Measurements from ENCODE around the gene ZBTB6.

The ZBTB6 gene

DNA sequence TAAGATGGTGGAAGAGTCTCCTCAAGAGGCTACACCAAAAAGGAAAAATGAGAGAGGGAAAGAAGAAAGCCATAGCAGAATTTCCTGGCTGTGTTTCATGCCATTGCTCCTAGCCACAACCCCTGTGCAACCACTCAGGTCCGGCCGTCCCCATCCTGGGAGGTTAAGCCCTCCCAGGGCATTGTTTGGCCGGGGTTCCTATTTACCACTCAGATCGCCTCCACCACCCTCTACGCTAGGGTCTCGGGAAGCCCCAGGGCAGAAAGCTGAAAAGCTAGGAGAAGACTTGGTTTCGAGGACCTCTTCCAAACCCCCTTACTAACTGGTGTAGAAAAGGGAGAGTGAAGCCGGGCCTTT, 8.7 kb downstream of the ZBTB6 start:
- peaks cover 0 to 4% (median 0%) of the 10 kb centered on the region in 4 experiments for H3K36me3 ChIP-seq (ENCODE audit: control insufficient read depth in 4 of 4, insufficient read depth in 4 of 4, low read length in 3 of 4)
- CTCF ChIA-PET = interaction anchor here (0.7 to 1.9 kb wide), 4 partner anchors 8 to 130 kb away, joined by 3 to 7 read pairs (median 4); partner anchors contain the start of gene ZBTB6
- DNase-seq = peak in 2 of 3 donors; percentile 5 to 23
- no peaks in the 10 kb centered on the region for H3K27me3 ChIP-seq (replicated peaks in 2 of 5; ENCODE audit: control insufficient read depth in 4 of 5, insufficient read depth in 5 of 5, low read length in 4 of 5)
- H3K4me3 ChIP-seq (ENCODE audit: control insufficient read depth in 1 of 7, extremely low read depth in 1 of 7, insufficient read depth in 4 of 7, low read depth in 2 of 7, low read length in 6 of 7) = peak overlapping the region; percentile 86 to 99 (median 95)
- H3K4me1 ChIP-seq (ENCODE audit: control extremely low read depth in 1 of 4, control insufficient read depth in 4 of 4, insufficient read depth in 4 of 4, low read length in 3 of 4) = peaks cover 12 to 44% (median 31%) of the 10 kb centered on the region in 4 experiments
- H3K9me3 ChIP-seq (ENCODE audit: control extremely low read depth in 1 of 5, control insufficient read depth in 4 of 5, insufficient read depth in 2 of 5, low read depth in 1 of 5, low read length in 4 of 5) = no peaks in the 10 kb centered on the region
- peak overlapping the region; percentile 95 to 98 for H3K27ac ChIP-seq (ENCODE audit: insufficient read depth in 1 of 2, low read depth in 1 of 2, low read length in 2 of 2, poor library complexity in 1 of 2, severe bottlenecking in 2 of 2)
- POLR2A ChIA-PET = interaction anchor here (0.5 to 2.6 kb wide), 4 partner anchors 9 to 131 kb away, joined by 3 to 10 read pairs (median 7); partner anchors contain the start of genes ZBTB26 and ZBTB6
- 0% methylated on average over 2 of the region's 8 CpGs for WGBS (ENCODE audit: insufficient coverage)

DNA sequence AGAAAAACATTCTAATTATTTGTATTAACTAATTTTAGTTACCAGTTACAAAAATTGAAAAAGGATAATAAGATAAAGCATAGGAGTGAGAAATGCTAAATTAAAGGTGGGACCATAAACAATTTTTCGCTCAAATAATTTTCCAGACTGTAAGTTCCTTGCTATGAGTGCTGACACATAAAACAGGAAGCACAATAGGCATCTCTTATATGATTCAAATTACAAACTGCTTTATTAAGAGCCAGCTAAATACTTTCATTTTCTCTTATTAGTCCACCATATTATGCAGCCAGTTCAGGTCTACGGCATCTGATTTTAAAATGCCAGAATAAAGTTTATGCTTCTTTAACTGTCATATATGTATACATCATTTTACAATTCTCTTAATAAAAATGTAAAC, 12.3 kb downstream of the ZBTB6 start:
- Histone ChIP-seq H3K27ac (ENCODE audit: insufficient read depth in 1 of 2, low read depth in 1 of 2, low read length in 2 of 2, poor library complexity in 1 of 2, severe bottlenecking in 2 of 2) (peak overlapping the region; percentile 72 to 80), H3K9me3 (ENCODE audit: control extremely low read depth in 1 of 5, control insufficient read depth in 4 of 5, insufficient read depth in 2 of 5, low read depth in 1 of 5, low read length in 4 of 5) (no peaks in the 10 kb centered on the region), H3K4me1 (ENCODE audit: control extremely low read depth in 1 of 4, control insufficient read depth in 4 of 4, insufficient read depth in 4 of 4, low read length in 3 of 4) (peaks cover 12 to 47% (median 33%) of the 10 kb centered on the region in 4 experiments), H3K4me3 (ENCODE audit: control insufficient read depth in 1 of 7, extremely low read depth in 1 of 7, insufficient read depth in 4 of 7, low read depth in 2 of 7, low read length in 6 of 7) (peak overlapping the region in 6 of 7 experiments; percentile 40 to 77 (median 56)), H3K36me3 (ENCODE audit: control insufficient read depth in 4 of 4, insufficient read depth in 4 of 4, low read length in 3 of 4) (peaks cover 0 to 13% (median 6%) of the 10 kb centered on the region in 4 experiments), H3K27me3 (replicated peaks in 2 of 5; ENCODE audit: control insufficient read depth in 4 of 5, insufficient read depth in 5 of 5, low read length in 4 of 5) (no peaks in the 10 kb centered on the region)
- CTCF ChIA-PET = interaction anchor here (0.6 to 1.3 kb wide), 2 partner anchors 9 to 24 kb away, joined by 4 read pairs; no protein-coding TSS in a partner anchor
- peak; percentile 59 to 85 (median 72) for DNase-seq
- WGBS (ENCODE audit: insufficient coverage) = 0% methylated on average over 1 of the region's 2 CpGs
- POLR2A ChIA-PET = interaction anchor here (0.7 kb wide), 1 partner anchor 89 kb away, joined by 3 read pairs; no protein-coding TSS in a partner anchor

DNA sequence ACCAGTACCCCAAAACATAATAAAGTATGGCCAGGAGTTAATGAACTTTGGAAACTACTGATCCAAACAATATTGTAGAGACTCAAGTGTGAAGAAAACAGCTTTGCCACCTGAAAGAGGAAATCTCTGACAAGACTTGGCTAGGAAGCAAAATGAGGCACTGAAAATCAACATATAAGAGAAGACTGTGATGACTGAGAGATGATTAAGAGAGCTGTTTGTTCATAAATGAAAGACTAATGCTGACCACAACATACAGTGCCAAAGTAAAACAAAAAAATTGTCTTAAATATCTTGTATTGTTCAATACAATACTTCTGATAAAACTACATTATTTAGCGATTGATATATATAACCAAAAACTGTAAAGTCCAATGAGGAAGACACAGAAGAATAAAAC, 15.2 kb downstream of the ZBTB6 start:
- Histone ChIP-seq H3K9me3 (ENCODE audit: control extremely low read depth in 1 of 5, control insufficient read depth in 4 of 5, insufficient read depth in 2 of 5, low read depth in 1 of 5, low read length in 4 of 5) (no peaks in the 10 kb centered on the region), H3K4me1 (ENCODE audit: control extremely low read depth in 1 of 4, control insufficient read depth in 4 of 4, insufficient read depth in 4 of 4, low read length in 3 of 4) (peaks cover 8 to 33% (median 21%) of the 10 kb centered on the region in 4 experiments), H3K36me3 (ENCODE audit: control insufficient read depth in 4 of 4, insufficient read depth in 4 of 4, low read length in 3 of 4) (peaks cover 4 to 36% (median 15%) of the 10 kb centered on the region in 4 experiments), H3K27ac (ENCODE audit: insufficient read depth in 1 of 2, low read depth in 1 of 2, low read length in 2 of 2, poor library complexity in 1 of 2, severe bottlenecking in 2 of 2) (no peak overlapping the region), H3K4me3 (ENCODE audit: control insufficient read depth in 1 of 7, extremely low read depth in 1 of 7, insufficient read depth in 4 of 7, low read depth in 2 of 7, low read length in 6 of 7) (no peak overlapping the region), H3K27me3 (replicated peaks in 2 of 5; ENCODE audit: control insufficient read depth in 4 of 5, insufficient read depth in 5 of 5, low read length in 4 of 5) (no peaks in the 10 kb centered on the region)
- CTCF ChIA-PET = interaction anchor here (1.1 to 2.1 kb wide), 5 partner anchors 14 to 548 kb away, joined by 3 to 5 read pairs (median 4); no protein-coding TSS in a partner anchor
- POLR2A ChIA-PET = interaction anchor here (0.7 kb wide), 1 partner anchor 60 kb away, joined by 3 read pairs; no protein-coding TSS in a partner anchor
- DNase-seq = no peak
- WGBS (ENCODE audit: insufficient coverage) = no CpG with 5 or more reads among the region's 1 CpG

DNA sequence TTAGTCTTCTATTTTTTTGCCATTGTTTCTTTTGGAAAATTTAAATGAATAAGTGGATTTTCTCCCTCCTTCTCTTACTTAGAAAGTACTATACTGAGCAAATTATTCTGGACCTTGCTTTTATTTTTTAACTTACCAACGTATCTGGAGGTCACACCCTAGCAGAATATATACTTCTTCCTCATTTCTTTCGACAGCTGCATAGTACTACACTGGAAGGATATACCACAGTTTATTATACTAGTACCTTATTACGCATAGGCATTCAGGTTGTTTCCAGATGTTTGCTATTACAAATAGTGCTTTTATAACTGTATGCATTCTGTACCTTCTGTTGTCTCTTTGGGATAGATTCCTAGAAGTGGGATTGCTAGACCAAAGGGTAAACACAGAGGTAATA, 24.6 kb downstream of the ZBTB6 start:
- Histone ChIP-seq H3K27me3 (replicated peaks in 2 of 5; ENCODE audit: control insufficient read depth in 4 of 5, insufficient read depth in 5 of 5, low read length in 4 of 5) (no peaks in the 10 kb centered on the region), H3K9me3 (ENCODE audit: control extremely low read depth in 1 of 5, control insufficient read depth in 4 of 5, insufficient read depth in 2 of 5, low read depth in 1 of 5, low read length in 4 of 5) (no peaks in the 10 kb centered on the region), H3K36me3 (ENCODE audit: control insufficient read depth in 4 of 4, insufficient read depth in 4 of 4, low read length in 3 of 4) (peaks cover 25 to 76% (median 39%) of the 10 kb centered on the region in 4 experiments), H3K4me1 (ENCODE audit: control extremely low read depth in 1 of 4, control insufficient read depth in 4 of 4, insufficient read depth in 4 of 4, low read length in 3 of 4) (no peaks in the 10 kb centered on the region), H3K4me3 (ENCODE audit: control insufficient read depth in 1 of 7, extremely low read depth in 1 of 7, insufficient read depth in 4 of 7, low read depth in 2 of 7, low read length in 6 of 7) (no peak overlapping the region), H3K27ac (ENCODE audit: insufficient read depth in 1 of 2, low read depth in 1 of 2, low read length in 2 of 2, poor library complexity in 1 of 2, severe bottlenecking in 2 of 2) (no peak overlapping the region)
- DNase-seq = no peak
- ChIA-PET POLR2A (no interaction called here), CTCF (interaction anchor here (0.9 kb wide), 1 partner anchor 53 kb away, joined by 3 read pairs; no protein-coding TSS in a partner anchor)
- WGBS (ENCODE audit: insufficient coverage) = no CpG with 5 or more reads among the region's 3 CpGs

DNA sequence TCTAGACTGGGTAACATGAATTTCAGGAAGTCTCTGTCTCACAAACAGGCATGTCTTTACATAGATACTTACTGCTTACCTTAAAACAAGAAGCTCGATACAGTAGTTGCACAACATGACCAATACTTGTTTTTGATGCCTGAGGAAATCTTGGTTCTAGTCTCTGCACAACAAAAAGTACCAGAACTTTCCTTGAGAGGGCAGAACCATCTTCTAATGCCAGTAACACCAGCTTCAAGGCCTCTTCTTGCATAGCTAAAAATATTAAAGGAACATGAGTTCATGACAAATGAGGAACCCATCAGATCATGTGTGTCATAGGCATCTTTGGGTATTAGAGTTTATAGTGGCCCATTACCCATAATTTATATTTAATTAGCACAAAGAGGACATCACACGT, 30.0 kb downstream of the ZBTB6 start:
- Histone ChIP-seq H3K27me3 (replicated peaks in 2 of 5; ENCODE audit: control insufficient read depth in 4 of 5, insufficient read depth in 5 of 5, low read length in 4 of 5) (no peaks in the 10 kb centered on the region), H3K4me1 (ENCODE audit: control extremely low read depth in 1 of 4, control insufficient read depth in 4 of 4, insufficient read depth in 4 of 4, low read length in 3 of 4) (no peaks in the 10 kb centered on the region), H3K4me3 (ENCODE audit: control insufficient read depth in 1 of 7, extremely low read depth in 1 of 7, insufficient read depth in 4 of 7, low read depth in 2 of 7, low read length in 6 of 7) (no peak overlapping the region), H3K36me3 (ENCODE audit: control insufficient read depth in 4 of 4, insufficient read depth in 4 of 4, low read length in 3 of 4) (peaks cover 17 to 82% (median 37%) of the 10 kb centered on the region in 4 experiments), H3K27ac (ENCODE audit: insufficient read depth in 1 of 2, low read depth in 1 of 2, low read length in 2 of 2, poor library complexity in 1 of 2, severe bottlenecking in 2 of 2) (no peak overlapping the region), H3K9me3 (ENCODE audit: control extremely low read depth in 1 of 5, control insufficient read depth in 4 of 5, insufficient read depth in 2 of 5, low read depth in 1 of 5, low read length in 4 of 5) (no peaks in the 10 kb centered on the region)
- peak; percentile 22 to 55 (median 46) for DNase-seq
- CTCF ChIA-PET = interaction anchor here (0.7 to 2.1 kb wide), 5 partner anchors 9 to 108 kb away, joined by 3 to 6 read pairs (median 4); no protein-coding TSS in a partner anchor
- POLR2A ChIA-PET = interaction anchor here (0.6 kb wide), 1 partner anchor 34 kb away, joined by 4 read pairs; no protein-coding TSS in a partner anchor
- WGBS (ENCODE audit: insufficient coverage) = 90% methylated on average over 1 of the region's 2 CpGs

DNA sequence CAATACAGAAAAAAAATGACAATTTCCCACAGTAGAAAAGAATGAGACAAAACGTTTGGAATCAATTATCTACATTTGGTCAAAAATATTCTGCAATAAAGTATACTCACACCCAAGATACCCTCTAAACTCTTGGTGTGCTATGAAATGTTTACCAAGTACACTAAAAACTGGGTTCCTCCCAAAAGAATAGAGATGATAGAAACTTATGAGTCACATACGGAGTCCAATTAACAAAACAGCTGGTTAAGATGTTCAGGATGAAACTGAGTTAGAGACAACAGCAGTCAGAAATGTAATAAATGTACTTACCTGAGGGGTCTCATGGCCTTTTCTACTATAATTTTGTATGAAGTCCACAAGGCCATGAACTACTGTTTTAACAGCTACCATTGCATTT, 33.7 kb downstream of the ZBTB6 start:
- no peaks in the 10 kb centered on the region for H3K4me1 ChIP-seq (ENCODE audit: control extremely low read depth in 1 of 4, control insufficient read depth in 4 of 4, insufficient read depth in 4 of 4, low read length in 3 of 4)
- ChIA-PET POLR2A (no interaction called here), CTCF (no interaction called here)
- H3K9me3 ChIP-seq (ENCODE audit: control extremely low read depth in 1 of 5, control insufficient read depth in 4 of 5, insufficient read depth in 2 of 5, low read depth in 1 of 5, low read length in 4 of 5) = no peaks in the 10 kb centered on the region
- H3K27me3 ChIP-seq (replicated peaks in 2 of 5; ENCODE audit: control insufficient read depth in 4 of 5, insufficient read depth in 5 of 5, low read length in 4 of 5) = no peaks in the 10 kb centered on the region
- H3K4me3 ChIP-seq (ENCODE audit: control insufficient read depth in 1 of 7, extremely low read depth in 1 of 7, insufficient read depth in 4 of 7, low read depth in 2 of 7, low read length in 6 of 7) = no peak overlapping the region
- peaks cover 25 to 89% (median 56%) of the 10 kb centered on the region in 4 experiments for H3K36me3 ChIP-seq (ENCODE audit: control insufficient read depth in 4 of 4, insufficient read depth in 4 of 4, low read length in 3 of 4)
- no peak overlapping the region for H3K27ac ChIP-seq (ENCODE audit: insufficient read depth in 1 of 2, low read depth in 1 of 2, low read length in 2 of 2, poor library complexity in 1 of 2, severe bottlenecking in 2 of 2)
- no peak for DNase-seq
- 86% methylated on average over 1 of the region's 2 CpGs for WGBS (ENCODE audit: insufficient coverage)

DNA sequence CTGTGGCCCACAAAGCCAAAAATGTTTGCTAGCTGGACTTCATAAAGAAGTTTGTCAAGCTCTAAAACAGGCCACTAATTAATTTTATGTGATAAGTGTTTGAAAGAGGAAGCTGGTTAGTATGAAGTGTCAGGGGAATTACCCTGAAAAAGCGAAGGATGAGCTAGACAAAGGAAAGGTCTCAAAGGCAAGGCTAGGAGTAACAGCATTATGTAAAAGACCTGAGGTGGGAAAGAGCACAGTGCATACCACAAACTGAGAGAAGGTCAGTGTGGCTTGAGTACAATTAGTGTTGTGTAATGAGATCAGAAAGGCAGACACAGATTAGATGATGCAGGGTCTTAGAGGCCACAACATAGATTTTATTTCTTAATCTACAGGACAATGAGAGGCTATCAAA, 37.6 kb downstream of the ZBTB6 start:
- POLR2A ChIA-PET = no interaction called here
- H3K4me3 ChIP-seq (ENCODE audit: control insufficient read depth in 1 of 7, extremely low read depth in 1 of 7, insufficient read depth in 4 of 7, low read depth in 2 of 7, low read length in 6 of 7) = no peak overlapping the region
- peak overlapping the region in 1 of 2 experiments; percentile 17 for H3K27ac ChIP-seq (ENCODE audit: insufficient read depth in 1 of 2, low read depth in 1 of 2, low read length in 2 of 2, poor library complexity in 1 of 2, severe bottlenecking in 2 of 2)
- H3K9me3 ChIP-seq (ENCODE audit: control extremely low read depth in 1 of 5, control insufficient read depth in 4 of 5, insufficient read depth in 2 of 5, low read depth in 1 of 5, low read length in 4 of 5) = no peaks in the 10 kb centered on the region
- no peaks in the 10 kb centered on the region for H3K4me1 ChIP-seq (ENCODE audit: control extremely low read depth in 1 of 4, control insufficient read depth in 4 of 4, insufficient read depth in 4 of 4, low read length in 3 of 4)
- CTCF ChIA-PET = interaction anchor here (0.8 to 2.0 kb wide), 5 partner anchors 11 to 38 kb away, joined by 3 to 5 read pairs (median 5); no protein-coding TSS in a partner anchor
- DNase-seq = no peak
- no peaks in the 10 kb centered on the region for H3K27me3 ChIP-seq (replicated peaks in 2 of 5; ENCODE audit: control insufficient read depth in 4 of 5, insufficient read depth in 5 of 5, low read length in 4 of 5)
- WGBS (ENCODE audit: insufficient coverage) = 92% methylated on average over 1 of the region's 1 CpG
- H3K36me3 ChIP-seq (ENCODE audit: control insufficient read depth in 4 of 4, insufficient read depth in 4 of 4, low read length in 3 of 4) = peaks cover 30 to 87% (median 56%) of the 10 kb centered on the region in 4 experiments

Measured in common myeloid progenitor, CD34-positive (primary cell).